Suppressor macrophage treated with lipopolysaccharide for 1 hour (primary cell): ENCODE data around the gene H3-3A.
"Not testable (repeated sequence)": the region's sequence is repeated elsewhere in the genome, so short reads cannot be mapped to it uniquely, and the experiment has no call there.

Source experiments
- DNase-seq, 3 donors: peaks; one replicate each; pipeline ENCODE4 v3.0.0-alpha.2; 2020 to 2022

H3-3A gene

GRCh38 chr1:226085675-226086285 is 23.3 kb downstream of the H3-3A start:
- peak; percentile 58 to 64 (median 62) for DNase-seq

- DNase-seq: no peak
These were observed 24.3 kb downstream of the H3-3A start for GRCh38 chr1:226086776-226087175.

- no peak for DNase-seq
These were observed 28.9 kb downstream of the H3-3A start for GRCh38 chr1:226091461-226091860.

GRCh38 chr1:226092048-226092820 is 29.7 kb downstream of the H3-3A start:
- DNase-seq: not testable (repeated sequence)

GRCh38 chr1:226092965-226093364 is 30.4 kb downstream of the H3-3A start:
- DNase-seq: peak in 1 of 3 donors; percentile 43

GRCh38 chr1:226093621-226094020 is 31.1 kb downstream of the H3-3A start:
- DNase-seq: no peak

GRCh38 chr1:226094451-226094850 is 31.9 kb downstream of the H3-3A start:
- DNase-seq: no peak

- no peak for DNase-seq
These were observed 32.8 kb downstream of the H3-3A start for GRCh38 chr1:226095286-226095685.

- peak; percentile 65 to 90 (median 78) for DNase-seq
These were observed 35.5 kb downstream of the H3-3A start for GRCh38 chr1:226097866-226098625.

GRCh38 chr1:226098870-226099835 is 36.6 kb downstream of the H3-3A start:
- DNase-seq: peak; percentile 87 to 97 (median 88)

GRCh38 chr1:226100436-226101391 is 38.2 kb downstream of the H3-3A start:
- DNase-seq: peak; percentile 78 to 94 (median 87)

GRCh38 chr1:226104671-226105121 is 42.2 kb downstream of the H3-3A start:
- no peak for DNase-seq

GRCh38 chr1:226107471-226108460 is 45.2 kb downstream of the H3-3A start:
- no peak for DNase-seq

GRCh38 chr1:226108935-226109828 is 46.7 kb downstream of the H3-3A start:
- DNase-seq: peak; percentile 26 to 56 (median 56)

GRCh38 chr1:226109829-226110248 is 47.3 kb downstream of the H3-3A start:
- peak; percentile 91 to 96 (median 91) for DNase-seq

- peak; percentile 93 to 96 (median 95) for DNase-seq
These were observed 48.0 kb downstream of the H3-3A start for GRCh38 chr1:226110249-226111097.

- DNase-seq: no peak
These were observed 48.8 kb downstream of the H3-3A start for GRCh38 chr1:226111098-226111882.
